Heart right ventricle (tissue), 16 donors: ENCODE measurements around the gene NEU2. TPM values are rescaled to one million over a fixed set of nuclear protein-coding genes. Genes with fewer than 3 reads are reported as not detected.
A peak's percentile ranks its signal among the peaks of the same experiment; 100 is the strongest.

Source experiments
- ATAC-seq, 8 donors: fragments of 200-7000 bp; cut with Tn5 transposase; one replicate each; pipeline ENCODE4 v1.9.1; 2020; ENCODE audit warnings: mild to moderate bottlenecking in 8 of 8, moderate library complexity in 8 of 8, moderate number of reproducible peaks in 1 of 8
- DNase-seq, 2 donors: peaks; one replicate each; pipeline ENCODE4 v3.0.0-alpha.2; 2020
- H3K27ac ChIP-seq, 10 donors: fragments of 200-600 bp; sonication (generic) in 2 of 10; one replicate each; pipeline versions ENCODE4 v1.5.0 to v1.8.0; 2020 to 2022; ENCODE audit warnings: mild to moderate bottlenecking in 3 of 10
- H3K27me3 ChIP-seq, 7 donors: fragments of 200-600 bp; one replicate each; pipeline ENCODE4 v1.8.0; 2021 to 2022; ENCODE audit warnings: mild to moderate bottlenecking in 2 of 7
- H3K36me3 ChIP-seq, 9 donors: fragments of 200-600 bp; sonication (generic) in 1 of 9; one replicate each; pipeline versions ENCODE4 v1.5.0 to v1.8.0; 2020 to 2022; ENCODE audit warnings: mild to moderate bottlenecking in 2 of 9
- H3K4me1 ChIP-seq, 9 donors: fragments of 200-600 bp; sonication (generic) in 1 of 9; one replicate each; pipeline versions ENCODE4 v1.5.0 to v1.8.0; 2020 to 2022; ENCODE audit warnings: mild to moderate bottlenecking in 4 of 9
- H3K4me3 ChIP-seq, 10 donors: fragments of 200-600 bp; sonication (generic) in 2 of 10; one replicate each; pipeline versions ENCODE4 v1.5.0 to v1.8.0; 2020 to 2022; ENCODE audit warnings: mild to moderate bottlenecking in 7 of 10, moderate library complexity in 2 of 10
- H3K9me3 ChIP-seq, 11 donors: fragments of 200-600 bp in 10 of 11; sonication (generic) in 2 of 11; one replicate each; pipeline versions ENCODE4 v1.5.0 to v1.8.0; 2013 to 2022; ENCODE audit warnings: mild to moderate bottlenecking in 2 of 11, control low read depth in 1 of 11, moderate library complexity in 1 of 11
- WGBS, 2 donors: extraction: QIAGEN DNeasy Blood & Tissue Kit; methylation state at CpG; one replicate each; pipeline ENCODE4 v1.1.7; 2013; ENCODE audit warnings: inconsistent platforms in 1 of 2; 5-methylcytosine and 5-hydroxymethylcytosine counted together
- intact Hi-C, 10 donors: fragments of 100-400 bp; cut with DNase I; formaldehyde crosslinking; loops; one replicate each; pipeline versions ENCODE4 v1.11.1 to v1.14.2; 2022
- polyA plus RNA-seq, 2 donors: library from polyadenylated mRNA; stranded (reverse); fragments of 200-250 nt; gene quantifications; one replicate each; pipeline ENCODE4 v1.2.3, GENCODE V29; 2013
- total RNA-seq, 10 donors: library from RNA; stranded (reverse); fragmentation: NEBNext Ultra II Directional in 3 of 10; extraction: Animal tissue kit (Norgen Biotek cat#: 25700) in 3 of 10; gene quantifications; one replicate each; pipeline versions ENCODE4 v1.2.1 to v1.2.4, GENCODE V29; 2021 to 2023
- TF ChIP-seq, protein P1 (sequence below), 9 donors: fragments of 200-600 bp; sonication (generic) in 2 of 9; IDR thresholded peaks; one replicate each; pipeline versions ENCODE4 v1.5.0 to v1.8.0; 2021 to 2022; ENCODE audit warnings: antibody characterized with exemption in 9 of 9, mild to moderate bottlenecking in 5 of 9, moderate library complexity in 1 of 9
- donor health status: Arrhythmogenic right ventricular cardiomyopathy.
- donor health status: ischemic (EF 13 %, LVEDD 7.1; RV severe dilation, severe dysfunction).
- donor health status: healthy with polysubstance abuse.
- donor health status: DM: no; HTN: yes; CAD: no.
- donor health status: DM: no; HTN: no; CAD: no.
- donor health status: ischemic (EF 25% LVEDD 6.9; RV normal size, moderate dysfunction).
- donor health status: ischemic (EF 25% LVEDD 5.7; RV mildly dilated, moderate dysfunction).
- donor health status: healthy.
- donor health status: DM: yes; HTN: yes; CAD: no.
- donor health status: Ischemic cardiomyopathy.
- donor health status: ischemic (EF 35%, LVEDD 5.7; RV mildly dilated, moderate dysfunction).
- donor health status: nonischemic (EF 11% LVEDD 7.7; RV severe dilation, severe dysfunction).
- donor health status: DM: yes; HTN: yes; CAD: no.
- donor health status: PGD.
- donor health status: ischemic (EF 29% LVEDD 5.4; RV normal size, mild dysfunction).
- donor health status: nonischemic (EF 23%, LVEDD 6.1; RV moderate dilation, normal function).

The NEU2 gene
- total and polyA plus RNA-seq, 12 donors: not detected

DNA sequence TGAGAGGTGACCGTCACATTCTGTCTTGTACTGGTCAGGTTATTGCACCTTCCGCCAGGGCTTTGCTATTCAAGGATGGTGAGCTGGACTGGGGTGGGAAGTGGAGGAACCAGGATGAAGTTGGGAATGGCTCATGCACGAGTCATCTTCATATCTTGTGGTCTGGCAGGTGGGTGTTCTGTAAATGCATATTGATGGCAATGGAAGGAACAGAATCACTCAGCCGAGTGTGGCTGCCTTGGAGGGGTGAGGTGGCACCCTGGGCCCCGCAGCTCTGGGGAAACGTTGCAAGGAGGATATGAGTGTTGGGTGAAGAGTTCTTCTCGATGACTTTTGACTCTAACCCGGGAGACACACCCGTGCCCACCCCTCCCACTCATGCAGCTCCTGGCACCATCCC lies 1.2 kb downstream of the NEU2 start:
- TF ChIP-seq, protein P1, sequence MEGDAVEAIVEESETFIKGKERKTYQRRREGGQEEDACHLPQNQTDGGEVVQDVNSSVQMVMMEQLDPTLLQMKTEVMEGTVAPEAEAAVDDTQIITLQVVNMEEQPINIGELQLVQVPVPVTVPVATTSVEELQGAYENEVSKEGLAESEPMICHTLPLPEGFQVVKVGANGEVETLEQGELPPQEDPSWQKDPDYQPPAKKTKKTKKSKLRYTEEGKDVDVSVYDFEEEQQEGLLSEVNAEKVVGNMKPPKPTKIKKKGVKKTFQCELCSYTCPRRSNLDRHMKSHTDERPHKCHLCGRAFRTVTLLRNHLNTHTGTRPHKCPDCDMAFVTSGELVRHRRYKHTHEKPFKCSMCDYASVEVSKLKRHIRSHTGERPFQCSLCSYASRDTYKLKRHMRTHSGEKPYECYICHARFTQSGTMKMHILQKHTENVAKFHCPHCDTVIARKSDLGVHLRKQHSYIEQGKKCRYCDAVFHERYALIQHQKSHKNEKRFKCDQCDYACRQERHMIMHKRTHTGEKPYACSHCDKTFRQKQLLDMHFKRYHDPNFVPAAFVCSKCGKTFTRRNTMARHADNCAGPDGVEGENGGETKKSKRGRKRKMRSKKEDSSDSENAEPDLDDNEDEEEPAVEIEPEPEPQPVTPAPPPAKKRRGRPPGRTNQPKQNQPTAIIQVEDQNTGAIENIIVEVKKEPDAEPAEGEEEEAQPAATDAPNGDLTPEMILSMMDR (IDR thresholded peaks at IDR 0.05): no peak
- 85 to 87% methylated on average over 9 of the region's 9 CpGs for WGBS, 2 donors
- intact Hi-C loops: loop anchor here in 1 of 10 donors (10.0 kb wide), 1 partner anchor 179 kb away; no protein-coding TSS in a partner anchor

DNA sequence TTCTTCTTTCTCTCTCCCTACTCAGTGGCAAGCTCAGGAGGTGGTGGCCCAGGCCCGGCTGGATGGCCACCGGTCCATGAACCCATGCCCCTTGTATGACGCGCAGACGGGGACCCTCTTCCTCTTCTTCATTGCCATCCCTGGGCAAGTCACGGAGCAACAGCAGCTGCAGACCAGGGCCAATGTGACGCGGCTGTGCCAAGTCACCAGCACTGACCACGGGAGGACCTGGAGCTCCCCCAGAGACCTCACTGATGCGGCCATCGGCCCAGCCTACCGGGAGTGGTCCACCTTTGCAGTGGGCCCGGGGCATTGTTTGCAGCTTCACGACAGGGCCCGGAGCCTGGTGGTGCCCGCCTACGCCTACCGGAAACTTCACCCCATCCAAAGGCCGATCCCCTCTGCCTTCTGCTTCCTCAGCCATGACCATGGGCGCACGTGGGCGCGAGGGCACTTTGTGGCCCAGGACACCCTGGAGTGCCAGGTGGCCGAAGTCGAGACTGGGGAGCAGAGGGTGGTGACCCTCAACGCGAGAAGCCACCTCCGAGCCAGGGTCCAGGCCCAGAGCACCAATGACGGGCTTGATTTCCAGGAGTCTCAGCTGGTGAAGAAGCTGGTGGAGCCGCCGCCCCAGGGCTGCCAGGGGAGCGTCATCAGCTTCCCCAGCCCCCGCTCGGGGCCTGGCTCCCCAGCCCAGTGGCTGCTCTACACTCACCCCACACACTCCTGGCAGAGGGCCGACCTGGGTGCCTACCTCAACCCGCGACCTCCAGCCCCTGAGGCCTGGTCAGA lies 1.8 kb downstream of the NEU2 start:
- no peaks in the 10 kb centered on the region for H3K36me3 ChIP-seq
- H3K27ac ChIP-seq: no peak overlapping the region
- intact Hi-C loops: loop anchor here in 1 of 10 donors (10.0 kb wide), 1 partner anchor 179 kb away; no protein-coding TSS in a partner anchor
- H3K9me3 ChIP-seq: no peaks in the 10 kb centered on the region
- no peak overlapping the region for H3K4me3 ChIP-seq
- peaks cover 0 to 3% (median 0%) of the 10 kb centered on the region in 7 donors for H3K27me3 ChIP-seq
- no peak for DNase-seq
- TF ChIP-seq, protein P1 (IDR thresholded peaks at IDR 0.05): no peak
- 91 to 95% methylated on average over 37 of the region's 37 CpGs for WGBS, 2 donors
- no peaks in the 10 kb centered on the region for H3K4me1 ChIP-seq
- peak in 1 of 8 donors; percentile 41 for ATAC-seq

More for the DNA sequence above, 1.2 kb downstream of the NEU2 start:
- no peak for ATAC-seq
- Histone ChIP-seq H3K27me3 (no peaks in the 10 kb centered on the region), H3K4me3 (no peak overlapping the region), H3K36me3 (no peaks in the 10 kb centered on the region), H3K4me1 (no peaks in the 10 kb centered on the region), H3K27ac (no peak overlapping the region), H3K9me3 (no peaks in the 10 kb centered on the region)
- DNase-seq: no peak

DNA sequence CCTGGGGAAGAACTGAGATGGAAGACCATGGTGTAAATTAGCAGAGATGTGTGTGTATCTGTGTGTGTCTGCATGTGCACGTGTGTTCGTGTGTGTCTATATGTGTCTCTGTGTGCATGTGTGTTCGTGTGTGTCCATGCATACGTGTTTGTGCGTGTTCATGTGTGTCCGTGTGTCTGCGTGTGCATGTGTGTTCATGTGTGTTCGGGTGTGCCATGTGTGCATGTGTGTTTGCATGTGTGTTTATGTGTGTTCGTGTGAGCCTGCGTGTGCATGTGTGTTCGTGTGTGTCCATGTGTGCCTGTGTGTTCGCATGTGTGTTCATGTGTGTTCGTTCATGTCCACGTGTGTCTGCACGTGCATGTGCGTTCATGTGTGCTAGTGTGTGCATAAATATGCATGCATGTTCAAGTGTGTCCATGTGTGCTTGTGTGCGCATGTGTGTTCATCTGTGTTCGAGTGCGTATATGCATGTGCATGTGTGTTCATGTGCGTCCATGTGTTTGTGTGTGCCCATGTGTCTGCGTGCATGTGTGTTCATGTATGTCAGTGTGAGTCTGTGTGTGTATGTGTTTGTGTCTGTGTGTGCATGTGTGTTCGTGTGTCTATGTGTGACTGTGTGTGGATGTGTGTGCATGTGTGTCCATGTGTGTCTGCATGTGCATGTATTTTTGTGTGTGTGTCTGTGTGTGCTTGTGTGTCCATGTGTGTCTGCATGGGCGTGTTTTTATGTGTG lies 3.1 kb downstream of the NEU2 start:
- intact Hi-C loops: loop anchor here in 1 of 10 donors (10.0 kb wide), 1 partner anchor 181 kb away; no protein-coding TSS in a partner anchor
- Histone ChIP-seq H3K9me3 (no peaks in the 10 kb centered on the region), H3K36me3 (no peaks in the 10 kb centered on the region), H3K4me3 (no peak overlapping the region), H3K27ac (no peak overlapping the region), H3K4me1 (no peaks in the 10 kb centered on the region), H3K27me3 (peaks cover 0 to 7% (median 0%) of the 10 kb centered on the region in 7 donors)
- no peak for DNase-seq
- TF ChIP-seq, protein P1 (IDR thresholded peaks at IDR 0.05): no peak
- ATAC-seq: no peak
- 91 to 96% methylated on average over 23 of the region's 23 CpGs for WGBS, 2 donors

DNA sequence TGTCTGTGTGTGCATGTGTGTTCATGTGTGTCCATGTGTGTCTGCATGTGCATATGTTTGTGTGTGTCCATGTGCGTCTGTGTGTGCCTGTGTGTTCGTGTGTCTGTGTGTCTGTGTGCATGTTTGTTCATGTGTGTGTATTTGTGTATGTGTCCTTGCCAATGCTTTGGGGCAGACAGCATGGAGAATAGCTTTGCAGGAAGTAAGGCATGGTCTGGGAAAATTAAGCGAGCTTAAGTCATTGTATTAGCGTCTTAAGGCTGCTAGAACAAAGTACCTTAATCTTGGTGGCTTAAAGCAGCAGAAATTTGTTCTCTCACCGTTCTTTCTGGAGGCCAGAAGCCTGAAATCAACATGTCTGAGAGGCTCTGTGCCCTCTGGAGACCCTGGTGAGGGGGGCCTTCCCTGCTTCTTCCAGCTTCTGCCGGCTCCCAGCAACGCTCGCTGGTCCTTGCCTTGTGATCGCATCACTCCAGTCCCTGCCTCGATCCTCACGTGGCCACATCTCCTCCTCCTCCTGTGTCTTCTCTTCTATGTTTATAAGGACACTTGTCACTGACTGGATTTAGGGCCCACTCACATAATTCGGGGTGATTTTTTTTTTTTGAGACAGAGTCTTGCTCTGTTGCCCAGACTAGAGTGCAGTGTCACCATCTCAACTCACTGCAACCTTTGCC lies 3.8 kb downstream of the NEU2 start:
- Histone ChIP-seq H3K4me3 (no peak overlapping the region), H3K27ac (no peak overlapping the region), H3K36me3 (no peaks in the 10 kb centered on the region), H3K9me3 (no peaks in the 10 kb centered on the region), H3K4me1 (no peaks in the 10 kb centered on the region), H3K27me3 (peaks cover 0 to 14% (median 0%) of the 10 kb centered on the region in 7 donors)
- ATAC-seq (no peak), DNase-seq (no peak)
- TF ChIP-seq, protein P1 (IDR thresholded peaks at IDR 0.05): no peak
- intact Hi-C loops: loop anchor here in 1 of 10 donors (10.0 kb wide), 1 partner anchor 181 kb away; no protein-coding TSS in a partner anchor
- 91 to 93% methylated on average over 12 of the region's 12 CpGs for WGBS, 2 donors
